ENCODE measurements around the gene CACFD1.

Gene CACFD1

DNA sequence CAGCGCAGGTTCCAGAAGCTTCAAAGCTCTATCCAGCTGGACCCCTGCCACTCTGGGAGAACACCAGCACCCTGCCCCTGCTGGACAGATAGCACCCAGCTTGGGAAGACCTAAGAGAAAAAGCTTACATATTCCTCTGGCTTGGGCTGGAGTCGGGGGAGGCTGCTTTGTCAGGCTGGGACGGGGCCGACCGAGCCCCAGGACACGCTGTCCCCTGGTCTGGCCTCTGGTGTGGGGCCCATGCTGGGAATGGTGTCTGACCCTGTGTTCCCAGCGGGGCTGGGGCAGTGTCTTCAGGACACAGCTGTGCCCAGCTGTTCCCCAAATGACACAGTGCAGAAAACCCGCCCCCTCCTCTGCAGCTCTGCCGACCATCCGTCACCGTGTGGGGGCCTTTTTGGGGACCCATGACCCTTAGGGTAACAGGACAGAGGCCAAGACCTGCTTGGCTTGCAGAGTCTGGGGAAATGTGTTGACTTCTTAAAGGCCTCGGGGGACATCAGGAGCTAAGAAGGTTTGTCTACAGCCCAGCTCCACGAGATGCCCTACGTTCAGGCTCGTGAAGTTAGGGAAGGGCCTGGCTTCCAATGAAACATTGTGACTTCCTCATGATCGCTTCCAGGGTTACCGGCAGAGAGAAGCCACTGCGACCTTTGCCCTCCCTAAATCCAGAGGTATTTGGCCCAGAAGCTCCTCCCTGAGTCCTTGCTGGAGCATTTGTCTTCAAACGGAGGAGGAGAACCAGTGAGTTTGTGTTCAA lies 39.5 kb downstream of the CACFD1 start:
- no peak for DNase-seq (ENCODE audit: low read depth, low spot score)

DNA sequence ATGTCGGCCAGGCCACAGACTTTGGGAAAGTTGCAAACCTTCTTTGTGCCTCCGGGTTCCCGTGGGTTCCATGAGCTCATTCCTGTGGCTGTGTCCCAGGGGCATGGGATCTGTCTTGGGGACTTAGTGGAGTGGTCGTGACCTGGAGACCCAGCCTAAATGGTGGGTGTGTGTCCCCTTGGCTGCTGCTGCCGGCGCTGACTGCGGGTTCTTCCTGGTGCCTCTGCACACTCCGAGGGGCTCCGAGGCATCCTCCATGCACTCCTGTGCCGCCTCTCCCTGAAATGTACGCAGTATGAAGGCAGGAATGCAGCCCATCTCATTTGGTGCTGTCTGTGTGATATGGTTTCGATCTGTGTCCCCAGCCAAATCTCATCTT lies 40.1 kb downstream of the CACFD1 start:
- no peak for DNase-seq (ENCODE audit: low read depth, low spot score)

DNA sequence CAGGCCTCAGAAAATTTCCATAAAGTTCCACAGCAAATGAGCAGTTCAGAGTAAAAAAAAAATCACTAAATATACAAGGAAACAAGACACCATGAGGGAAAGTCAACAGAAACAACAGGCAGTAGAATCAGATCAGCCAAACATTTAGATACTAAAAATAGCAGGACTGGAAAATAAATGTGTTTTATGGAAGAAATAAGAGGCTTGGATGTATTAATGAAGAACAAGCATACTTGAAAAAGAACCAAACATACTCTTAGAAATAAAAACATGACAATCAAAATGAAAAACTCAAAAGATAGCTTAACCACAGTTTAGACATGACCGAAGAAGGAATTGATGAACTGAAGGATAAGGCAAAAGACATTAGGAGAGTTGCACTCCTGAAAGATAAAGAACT lies 42.3 kb downstream of the CACFD1 start:
- DNase-seq (ENCODE audit: low read depth, low spot score) = no peak

DNA sequence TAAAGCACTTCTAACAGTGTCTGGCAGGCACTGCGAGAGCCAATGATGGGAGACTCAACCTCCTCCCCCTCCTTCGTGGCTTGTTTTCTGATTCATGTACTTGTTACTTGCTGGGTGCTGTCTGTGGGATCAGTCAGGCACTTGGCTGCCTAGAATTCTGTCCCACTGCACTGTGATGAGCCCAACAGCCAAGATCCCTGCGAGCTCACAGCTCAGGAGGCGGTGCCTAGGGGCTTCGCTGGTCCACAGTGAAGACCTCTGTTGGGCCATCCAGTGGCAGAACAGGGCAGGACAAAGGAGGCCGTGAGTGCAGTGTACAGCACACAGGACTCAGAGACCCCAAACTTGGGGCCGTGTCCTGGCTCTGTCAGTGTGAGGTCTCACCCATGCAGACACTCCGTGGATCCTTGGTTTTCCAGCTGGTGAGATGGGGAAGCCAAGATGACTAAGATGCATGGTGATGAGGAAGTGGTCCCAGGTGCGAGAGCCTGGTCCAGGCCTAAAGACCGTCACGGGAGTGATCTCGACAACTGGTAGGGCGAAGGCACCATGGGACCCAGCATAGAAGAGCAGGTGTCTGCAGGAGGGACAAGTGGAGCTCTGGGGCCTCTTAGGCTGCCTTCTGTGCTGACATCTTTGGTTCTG lies 45.5 kb downstream of the CACFD1 start:
- no peak for DNase-seq (ENCODE audit: low read depth, low spot score)

DNA sequence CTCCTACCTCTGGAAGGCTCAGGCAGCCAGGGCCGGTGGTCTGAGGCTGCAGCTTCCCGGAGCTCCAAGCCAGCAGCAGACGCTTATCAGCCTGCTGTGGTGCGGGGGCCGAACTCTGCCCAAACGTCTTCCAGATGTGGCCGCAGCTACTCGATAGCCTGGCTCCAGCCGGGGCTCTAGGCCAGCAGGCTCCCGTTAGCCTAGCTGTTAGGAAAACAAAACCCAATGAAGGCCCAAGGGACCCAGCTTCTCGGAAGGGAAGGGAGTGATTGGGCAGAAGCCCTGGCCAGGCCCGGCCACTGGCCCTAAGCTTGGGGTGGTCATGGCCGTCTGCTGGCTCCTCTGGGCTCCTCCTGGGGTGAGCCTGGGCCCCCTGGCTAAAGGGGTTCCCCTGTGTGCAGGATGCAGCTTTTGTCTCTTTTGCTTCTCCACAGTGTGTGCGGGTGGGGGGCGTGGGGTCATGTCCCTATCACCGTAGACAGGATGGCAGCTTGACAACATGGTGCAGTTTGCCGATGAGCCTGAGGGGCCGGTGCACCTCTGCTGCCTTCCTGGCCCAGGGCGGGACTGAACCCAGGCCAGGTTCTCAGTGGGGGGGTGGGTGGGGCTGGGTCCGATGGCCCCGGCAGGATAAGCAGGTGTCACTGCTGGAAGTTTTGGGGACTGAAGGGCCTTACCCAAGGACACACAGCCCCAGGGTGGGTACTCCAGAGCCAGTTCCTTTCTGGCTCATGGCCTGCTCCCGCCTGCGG lies 46.3 kb downstream of the CACFD1 start:
- DNase-seq (ENCODE audit: low read depth, low spot score) = no peak

DNA sequence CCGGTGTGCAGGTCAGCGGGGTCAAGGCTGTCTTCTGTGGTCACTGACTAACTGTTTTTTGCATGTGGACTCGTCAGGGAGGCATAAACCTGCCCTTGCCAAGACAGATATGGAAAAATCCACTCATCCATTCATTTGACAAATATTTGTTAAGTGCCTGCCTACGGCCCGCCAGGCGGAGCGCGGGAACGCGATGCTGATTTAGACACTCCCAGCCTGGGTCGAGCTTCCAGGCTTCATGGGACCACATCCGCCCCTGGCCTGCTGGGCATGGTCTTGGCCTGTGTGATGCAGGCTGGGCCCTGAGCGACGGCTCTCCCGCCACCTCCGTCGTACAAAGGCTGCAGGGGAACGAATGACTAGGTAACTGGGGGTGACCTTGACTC lies 46.9 kb downstream of the CACFD1 start:
- no peak for DNase-seq (ENCODE audit: low read depth, low spot score)

DNA sequence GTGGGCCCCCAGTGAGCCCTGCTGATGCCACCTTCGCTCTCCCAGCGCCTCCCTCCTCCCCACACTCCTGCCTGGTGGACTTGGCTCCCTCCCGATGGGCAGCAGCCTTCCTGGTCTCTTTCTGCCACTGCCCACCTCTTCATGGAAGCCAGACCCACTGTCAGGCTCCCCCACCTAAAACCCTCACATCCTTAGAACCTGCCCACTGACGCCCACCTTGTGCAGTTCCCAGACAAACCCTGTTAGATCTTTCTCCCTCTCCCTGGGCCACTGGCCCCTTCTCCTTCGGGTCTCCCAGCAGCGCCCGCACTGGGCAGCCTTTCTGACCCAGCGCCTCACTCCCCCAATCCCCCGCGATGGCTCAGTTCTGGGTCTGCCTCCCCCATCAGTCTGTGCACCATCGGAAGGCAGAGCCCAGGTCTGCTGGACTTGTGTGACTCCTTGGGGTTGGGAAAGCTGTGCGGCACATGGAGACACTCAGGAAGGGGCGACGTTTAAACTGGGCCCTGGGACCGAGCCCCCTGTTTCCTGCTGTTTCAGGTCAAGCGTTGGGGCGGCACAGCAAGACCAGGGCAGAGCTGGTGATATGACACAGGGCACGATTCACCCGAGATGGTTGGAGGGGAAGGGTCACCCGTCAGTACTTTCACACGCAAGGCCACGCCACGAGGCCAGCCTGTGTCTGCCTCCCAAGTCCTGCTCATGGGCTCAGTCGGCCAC lies 47.6 kb downstream of the CACFD1 start:
- DNase-seq (ENCODE audit: low read depth, low spot score) = no peak

DNA sequence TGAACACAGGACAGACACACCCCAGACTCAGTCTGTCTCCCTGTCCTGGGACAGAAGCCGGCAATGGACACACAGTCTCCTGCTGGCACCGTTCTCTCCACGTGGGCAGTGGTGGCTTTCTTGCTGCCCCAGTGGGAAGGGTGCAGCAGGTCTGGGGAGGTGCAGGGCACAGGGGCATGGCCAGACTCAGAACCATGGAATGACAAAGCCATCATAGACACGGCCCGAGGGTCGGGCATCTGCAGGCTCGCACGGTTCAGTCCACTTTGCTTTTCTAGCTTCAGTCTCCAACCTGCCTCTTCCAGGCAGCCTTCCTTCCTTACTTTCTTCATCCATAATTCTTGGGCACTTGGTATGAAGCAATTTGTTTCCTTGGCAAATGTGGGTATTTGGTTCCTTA lies 48.3 kb downstream of the CACFD1 start:
- no peak for DNase-seq (ENCODE audit: low read depth, low spot score)

DNA sequence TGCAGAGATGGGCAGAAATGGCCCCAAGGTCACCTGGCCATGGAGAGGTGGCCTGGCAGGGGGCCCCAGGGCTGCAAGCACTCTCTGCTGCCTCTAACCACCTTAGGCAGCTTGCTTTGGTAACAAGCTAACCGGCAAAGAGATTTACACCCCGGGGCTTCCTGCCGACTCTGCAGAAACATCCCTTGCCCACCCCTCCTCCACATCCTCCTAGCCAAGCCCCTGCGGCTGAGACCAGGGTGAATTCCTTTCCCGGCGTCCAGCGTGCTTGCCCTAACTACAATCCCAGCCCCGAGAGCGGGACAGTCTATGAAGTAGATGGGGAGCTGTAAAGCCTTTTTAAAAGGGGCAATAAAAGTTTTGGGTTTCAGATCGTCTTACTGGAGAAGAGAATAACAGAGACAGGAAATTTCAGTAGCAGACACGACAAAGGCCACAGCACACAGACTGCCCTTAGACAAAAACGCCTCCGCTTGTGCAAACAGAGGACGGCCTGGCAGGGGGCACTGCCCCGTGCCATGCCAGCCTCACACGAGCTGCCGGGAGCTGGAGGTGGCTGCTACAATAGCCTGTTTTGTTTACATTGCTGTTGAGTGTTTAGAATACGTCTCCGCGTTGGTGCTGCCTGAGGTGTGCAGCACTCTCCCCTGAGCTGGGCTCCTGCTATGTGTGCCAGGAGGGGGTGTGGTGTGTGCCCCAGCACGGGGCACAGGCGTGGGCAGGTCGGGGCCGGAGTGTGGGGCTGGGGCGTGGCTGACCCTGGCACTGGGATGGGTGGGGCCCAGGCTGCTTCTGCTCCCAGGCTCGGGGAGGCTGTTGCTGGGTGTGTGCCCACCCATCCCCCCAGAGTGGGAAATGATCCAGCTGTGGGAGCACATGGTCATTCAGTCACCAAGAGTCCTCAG lies 49.7 kb downstream of the CACFD1 start:
- peak; percentile 38 for DNase-seq (ENCODE audit: low read depth, low spot score)

DNA sequence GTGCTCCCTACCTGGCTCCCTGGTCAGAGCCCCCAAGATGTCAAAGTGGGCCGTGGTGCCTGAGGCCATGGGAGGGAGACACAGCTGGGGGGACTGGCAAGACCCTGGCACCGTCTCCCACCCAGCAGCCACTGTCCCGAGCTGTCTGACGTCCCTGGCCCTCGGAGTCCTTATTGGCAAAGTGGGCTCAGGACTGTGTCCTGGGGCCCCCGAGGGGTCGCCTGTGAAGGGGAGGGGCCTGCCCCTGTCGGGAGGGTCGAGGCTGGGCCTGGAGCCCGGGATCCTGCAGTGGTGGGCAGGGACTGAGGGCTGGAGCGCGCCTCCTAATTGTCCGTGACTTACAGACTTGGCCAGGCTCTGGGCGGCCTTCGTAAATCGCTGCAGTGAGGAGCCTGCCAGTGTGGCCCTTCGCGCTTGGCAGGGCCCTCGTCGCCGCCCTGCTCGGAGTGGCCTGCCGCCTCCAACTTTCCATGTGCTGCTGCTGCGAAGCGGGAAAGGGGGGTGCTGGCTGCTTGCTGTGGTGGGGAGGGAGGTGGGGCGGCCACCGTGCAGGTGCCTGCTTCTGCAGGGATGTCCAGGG lies 51.2 kb downstream of the CACFD1 start:
- DNase-seq (ENCODE audit: low read depth, low spot score) = no peak

DNA sequence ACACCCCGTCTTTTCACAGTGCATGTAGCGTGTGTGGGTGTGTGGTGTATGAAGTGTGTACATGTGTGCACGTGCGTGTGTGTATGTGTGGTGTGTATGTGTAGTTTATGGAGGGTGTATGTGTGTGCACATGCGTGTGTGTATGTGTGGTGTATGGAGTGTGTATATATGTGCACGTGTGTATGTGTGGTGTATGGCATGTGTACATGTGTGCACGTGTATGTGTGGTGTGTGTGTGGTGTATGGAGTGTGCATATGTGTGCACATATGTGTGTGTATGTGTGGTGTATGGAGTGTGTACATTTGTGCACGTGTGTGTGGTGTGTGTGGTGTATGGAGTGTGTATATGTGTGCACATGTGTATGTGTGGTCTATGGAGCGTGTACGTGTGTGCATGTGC lies 51.8 kb downstream of the CACFD1 start:
- DNase-seq (ENCODE audit: low read depth, low spot score) = no peak

DNA sequence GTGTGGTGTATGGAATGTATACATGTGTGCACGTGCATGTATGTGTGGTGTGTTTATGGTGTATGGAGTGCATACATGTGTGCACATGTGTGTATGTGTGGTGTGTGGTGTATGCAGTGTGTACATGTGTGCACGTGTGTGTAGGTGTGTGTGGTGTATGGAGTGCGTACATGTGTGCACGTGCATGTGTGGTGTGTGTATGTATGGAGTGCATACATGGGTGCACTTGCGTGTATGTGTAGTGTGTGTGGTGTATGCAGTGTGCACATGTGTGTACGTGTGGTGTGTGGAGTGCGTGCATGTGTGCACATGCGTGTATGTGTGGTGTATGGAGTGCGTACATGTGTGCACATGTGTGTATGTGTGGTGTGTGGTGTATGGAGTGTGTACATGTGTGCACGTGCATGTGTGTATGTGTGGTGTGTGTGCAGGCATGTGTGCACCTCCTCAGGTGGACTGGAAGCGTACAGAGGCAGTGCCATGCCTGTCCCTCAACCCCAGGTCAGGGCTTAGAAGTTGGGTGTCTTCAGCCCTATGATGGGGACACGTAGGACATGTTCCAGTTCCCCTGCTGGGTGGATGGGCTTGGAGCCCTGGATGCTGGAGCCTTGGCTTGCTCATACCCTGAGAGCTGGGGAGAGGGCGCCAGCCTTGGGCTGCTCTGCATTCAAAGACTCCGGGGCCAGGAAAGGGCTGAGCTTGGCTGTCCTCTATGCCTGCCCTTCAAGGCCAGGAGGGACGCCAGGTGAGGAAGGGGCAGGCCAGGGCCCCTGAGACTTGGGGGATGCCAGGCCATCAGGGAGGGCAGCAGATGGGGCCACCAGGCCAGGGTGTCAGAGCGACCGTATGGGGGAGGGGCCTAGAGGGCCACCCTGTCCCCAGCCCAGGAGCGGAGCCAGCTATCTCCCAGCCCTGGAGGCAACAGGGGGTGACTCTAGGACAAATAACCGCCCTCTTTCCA lies 52.8 kb downstream of the CACFD1 start:
- no peak for DNase-seq (ENCODE audit: low read depth, low spot score)

DNA sequence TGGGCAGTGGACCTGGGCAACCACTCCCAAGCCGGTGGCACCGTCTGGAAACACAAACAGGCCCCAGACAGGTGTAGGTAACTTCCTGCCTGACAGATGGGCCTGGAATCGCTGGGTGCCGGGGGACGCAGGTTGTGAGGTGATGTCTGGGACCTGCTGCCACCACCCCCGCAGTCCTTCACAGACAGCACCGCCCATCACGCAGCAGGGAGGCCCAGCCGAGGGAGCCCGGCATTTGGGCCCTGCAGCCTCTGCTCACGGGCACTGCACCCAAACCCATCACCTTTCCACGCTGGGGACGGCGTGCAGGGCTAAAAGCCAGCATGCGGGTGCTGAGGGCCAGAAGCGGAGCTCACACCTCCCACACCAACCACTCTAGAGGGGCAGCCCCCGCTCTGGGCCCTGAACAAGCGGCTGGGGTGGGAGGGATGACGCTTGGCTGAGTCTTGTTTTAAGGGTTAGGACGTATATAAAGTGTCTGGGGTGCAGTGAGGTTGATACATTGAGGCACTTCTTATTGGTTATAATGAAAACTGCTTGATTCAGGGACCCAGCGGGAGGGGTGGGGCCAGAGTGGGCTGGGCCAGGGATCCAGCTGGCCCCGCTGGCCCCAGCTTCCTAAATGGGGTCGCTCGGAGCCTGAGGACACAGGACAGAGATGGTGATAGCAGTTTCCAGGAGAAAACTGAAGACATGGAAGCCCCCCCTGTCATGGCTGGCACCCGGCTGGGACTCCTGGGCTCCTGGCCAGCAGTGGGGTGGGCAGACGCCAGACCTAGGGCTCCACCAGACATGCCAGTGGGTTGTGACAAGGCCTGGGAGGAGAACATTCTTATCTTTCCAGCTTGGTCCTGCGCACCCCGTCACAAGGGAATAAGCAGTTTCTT lies 53.7 kb downstream of the CACFD1 start:
- no peak for DNase-seq (ENCODE audit: low read depth, low spot score)

DNA sequence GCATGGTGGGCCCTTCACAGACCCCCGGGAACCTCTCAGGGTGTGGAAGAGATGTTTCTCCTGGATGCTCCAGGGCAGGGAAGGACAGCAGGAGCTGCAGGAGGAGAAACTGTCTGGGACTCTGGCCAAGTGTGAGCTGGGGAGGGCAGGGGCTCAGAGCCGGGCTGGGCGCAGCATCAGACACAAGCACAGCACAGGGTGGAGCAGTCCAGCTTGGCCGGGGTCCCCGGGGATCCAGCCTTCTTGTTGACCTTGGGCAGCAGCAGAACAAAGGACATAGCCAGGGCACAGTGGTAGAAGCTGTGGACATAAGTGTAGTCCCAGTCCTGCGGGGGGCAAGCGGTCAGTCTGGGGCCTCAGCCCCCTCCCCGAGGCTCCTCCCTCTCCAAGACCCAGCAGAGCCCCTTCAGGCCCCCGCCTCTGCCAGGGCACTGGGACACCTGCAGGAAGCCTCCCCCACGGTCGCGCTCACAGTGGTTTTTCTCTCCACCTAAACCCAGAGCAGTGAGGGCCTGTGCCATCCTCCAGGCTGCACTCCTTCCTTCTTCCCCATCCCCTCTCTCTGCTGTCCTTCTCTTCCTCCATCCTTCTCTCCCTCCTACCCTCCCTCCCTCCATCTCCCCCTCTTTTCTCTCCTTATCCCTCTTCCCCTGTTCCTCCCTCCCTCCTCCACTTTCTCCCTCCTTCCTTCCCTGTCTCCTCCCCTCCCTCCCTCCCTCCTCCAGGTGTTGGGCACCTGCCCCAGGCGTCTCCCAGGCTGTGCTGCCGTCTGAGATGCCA lies 54.9 kb downstream of the CACFD1 start:
- DNase-seq (ENCODE audit: low read depth, low spot score) = no peak

DNA sequence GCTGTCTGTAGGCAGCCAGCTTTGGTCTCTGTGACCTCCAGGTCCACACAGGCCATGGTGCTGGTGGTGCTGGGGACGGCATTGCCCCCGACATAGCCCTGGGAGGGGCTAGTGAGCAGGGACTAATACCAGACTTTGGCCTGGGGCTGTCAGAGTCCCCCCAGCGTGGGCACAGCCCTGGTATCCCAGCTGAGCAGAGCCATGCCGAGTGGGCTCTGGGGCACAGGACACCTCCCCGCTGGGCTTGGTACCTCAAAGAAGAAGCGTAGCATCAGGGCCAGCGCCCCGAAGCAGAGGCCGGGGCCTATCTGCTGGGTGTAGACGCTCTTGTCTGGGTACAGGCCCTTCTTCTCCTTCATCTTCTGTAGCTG lies 55.4 kb downstream of the CACFD1 start:
- DNase-seq (ENCODE audit: low read depth, low spot score) = no peak

DNA sequence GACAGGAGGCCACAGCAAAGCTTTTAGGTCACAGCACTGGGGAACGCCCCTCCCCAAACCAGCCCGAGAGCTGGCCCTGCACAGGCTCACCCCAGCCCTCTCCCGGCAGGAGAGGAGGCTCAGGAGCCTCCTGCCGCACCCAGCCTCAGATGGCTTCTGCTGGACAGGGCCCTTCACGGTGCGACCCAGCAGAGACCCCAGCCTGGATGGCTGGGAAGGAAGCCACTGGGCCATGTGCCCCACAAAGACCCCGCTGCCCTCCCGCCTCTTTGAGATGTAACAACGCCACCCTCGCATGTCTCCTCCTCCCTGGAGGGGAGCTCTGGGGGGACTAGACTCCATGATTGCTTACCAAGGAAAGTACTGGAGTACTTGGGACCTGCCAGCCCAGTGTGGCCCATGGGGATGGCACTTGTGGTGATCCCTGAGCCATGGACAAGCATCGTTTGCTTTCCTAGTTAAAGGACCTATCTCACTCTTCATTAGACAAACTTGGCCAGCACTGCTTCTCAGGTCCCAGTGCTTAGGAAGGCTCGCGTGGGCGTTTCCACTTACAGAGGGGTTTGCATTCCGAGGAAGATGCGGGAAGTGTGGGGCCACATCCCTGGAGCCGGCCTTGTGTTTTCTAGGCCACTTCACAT lies 56.0 kb downstream of the CACFD1 start:
- no peak for DNase-seq (ENCODE audit: low read depth, low spot score)

DNA sequence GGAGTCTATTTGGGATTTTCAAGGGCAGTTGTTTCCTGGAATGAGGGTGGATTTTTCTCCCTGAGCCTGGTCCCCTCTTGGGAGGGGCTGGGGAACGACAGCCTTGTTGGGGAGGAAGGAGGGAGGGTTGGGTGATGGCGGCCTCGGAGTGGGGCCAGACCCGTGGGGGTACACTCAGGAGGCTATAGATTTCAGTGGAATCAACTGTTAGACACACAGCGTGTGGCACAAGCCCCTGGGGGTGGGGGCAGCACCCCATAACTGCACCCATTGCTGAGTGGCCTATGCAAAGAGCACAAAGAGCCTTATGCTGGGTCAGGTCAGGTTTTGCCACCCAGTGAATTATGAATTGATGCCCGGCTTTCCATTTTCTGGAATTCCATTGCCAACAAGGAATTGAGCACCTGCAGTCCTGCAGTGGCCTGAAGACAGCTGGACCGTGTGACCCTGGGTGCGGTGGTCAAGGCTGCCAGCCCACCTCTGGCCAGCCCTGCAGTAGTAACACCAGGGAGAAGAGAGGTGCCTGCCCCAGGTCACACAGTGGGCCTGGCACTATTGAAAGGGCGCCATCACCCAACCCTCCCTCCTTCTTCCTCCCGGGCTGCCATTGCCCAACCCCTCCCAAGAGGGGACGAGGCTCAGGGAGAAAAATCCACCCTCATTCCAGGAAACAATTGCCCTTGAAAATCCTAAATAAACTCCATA lies 56.6 kb downstream of the CACFD1 start:
- no peak for DNase-seq (ENCODE audit: low read depth, low spot score)

All from iPS DF 19.7 (cell line).